Common myeloid progenitor, CD34-positive (primary cell): ENCODE data around the gene PRKCE.
"Not testable (repeated sequence)": the region's sequence is repeated elsewhere in the genome, so short reads cannot be mapped to it uniquely, and the experiment has no call there.

ENCODE experiments used
- CTCF ChIA-PET: fragments of 350-600 bp; sonication (Branson Sonifier 250); formaldehyde crosslinking; loops from one replicate; lab custom pipeline; 2021; ENCODE audit warnings: antibody characterized with exemption; lab: Charles Lee
- POLR2A ChIA-PET: fragments of 350-600 bp; sonication (Branson Sonifier 250); formaldehyde crosslinking; loops from one replicate; lab custom pipeline; 2021; ENCODE audit warnings: antibody characterized with exemption; lab: Charles Lee
- DNase-seq, 3 donors: peaks; one replicate each; pipeline versions ENCODE4 v3.0.0 to v3.0.0-alpha.2; 2013
- H3K27ac ChIP-seq, 2 experiments: 1 replicate in 1 of 2; 2 replicates in 1 of 2; pipeline ENCODE4 v1.7.0; 2013; ENCODE audit warnings: inconsistent platforms in 2 of 2, low read length in 2 of 2, mild to moderate bottlenecking in 2 of 2, low read depth in 1 of 2, moderate library complexity in 1 of 2; ENCODE audit not compliant: severe bottlenecking in 2 of 2, insufficient read depth in 1 of 2, poor library complexity in 1 of 2
- H3K27me3 ChIP-seq, 5 experiments: replicated peaks in 2 of 5; 1 replicate in 3 of 5; 2 replicates in 2 of 5; pipeline versions ENCODE4 v1.6.1 to v1.7.0; 2013; ENCODE audit warnings: low read length in 4 of 5, mild to moderate bottlenecking in 2 of 5, moderate library complexity in 2 of 5, inconsistent platforms in 1 of 5; ENCODE audit not compliant: insufficient read depth in 5 of 5, control insufficient read depth in 4 of 5
- H3K36me3 ChIP-seq, 4 experiments: 1 replicate in 2 of 4; 2 replicates in 2 of 4; pipeline versions ENCODE4 v1.6.1 to v1.7.0; 2013; ENCODE audit warnings: low read length in 3 of 4, control low read depth in 1 of 4, mild to moderate bottlenecking in 1 of 4; ENCODE audit not compliant: control insufficient read depth in 4 of 4, insufficient read depth in 4 of 4
- H3K4me1 ChIP-seq, 4 experiments: 1 replicate in 3 of 4; 2 replicates in 1 of 4; pipeline versions ENCODE4 v1.6.1 to v1.7.1; 2013; ENCODE audit warnings: low read length in 3 of 4, mild to moderate bottlenecking in 3 of 4, control low read depth in 1 of 4, inconsistent platforms in 1 of 4, moderate library complexity in 1 of 4; ENCODE audit not compliant: control insufficient read depth in 4 of 4, insufficient read depth in 4 of 4; ENCODE audit errors: control extremely low read depth in 1 of 4
- H3K4me3 ChIP-seq, 7 experiments: 1 replicate in 4 of 7; 2 replicates in 3 of 7; pipeline versions ENCODE4 v1.5.1 to v1.7.0; 2013; ENCODE audit warnings: mild to moderate bottlenecking in 7 of 7, low read length in 6 of 7, moderate library complexity in 6 of 7, inconsistent platforms in 2 of 7, low read depth in 2 of 7, control low read depth in 1 of 7; ENCODE audit not compliant: insufficient read depth in 4 of 7, control insufficient read depth in 1 of 7; ENCODE audit errors: extremely low read depth in 1 of 7
- H3K9me3 ChIP-seq, 5 experiments: 1 replicate in 4 of 5; 2 replicates in 1 of 5; pipeline versions ENCODE4 v1.6.1 to v1.7.1; 2013; ENCODE audit warnings: low read length in 4 of 5, mild to moderate bottlenecking in 2 of 5, inconsistent platforms in 1 of 5, low read depth in 1 of 5, moderate library complexity in 1 of 5; ENCODE audit not compliant: control insufficient read depth in 4 of 5, insufficient read depth in 2 of 5; ENCODE audit errors: control extremely low read depth in 1 of 5
- WGBS: methylation state at CpG from one replicate; pipeline ENCODE4 v1.1.5; 2013; ENCODE audit not compliant: insufficient coverage; 5-methylcytosine and 5-hydroxymethylcytosine counted together

PRKCE gene

GRCh38 chr2:46210063-46210462 lies 558.6 kb downstream of the PRKCE start:
- ChIA-PET POLR2A (no interaction called here), CTCF (interaction anchor here (1.5 kb wide), 1 partner anchor 8 kb away, joined by 5 read pairs; no protein-coding TSS in a partner anchor)
- no CpG with 5 or more reads among the region's 1 CpG for WGBS
- peaks cover 0 to 21% (median 8%) of the 10 kb centered on the region in 5 experiments for H3K9me3 ChIP-seq
- no peak overlapping the region for H3K27ac ChIP-seq
- no peaks in the 10 kb centered on the region for H3K36me3 ChIP-seq
- H3K27me3 ChIP-seq: no peaks in the 10 kb centered on the region
- no peak for DNase-seq
- H3K4me1 ChIP-seq: peaks cover 0 to 7% (median under 1%) of the 10 kb centered on the region in 4 experiments
- H3K4me3 ChIP-seq: no peak overlapping the region

- WGBS: no CpG with 5 or more reads among the region's 1 CpG
- ChIA-PET POLR2A (no interaction called here), CTCF (interaction anchor here (0.8 to 1.2 kb wide), 2 partner anchors 9 to 156 kb away, joined by 3 to 4 read pairs; no protein-coding TSS in a partner anchor)
- Histone ChIP-seq H3K4me3 (no peak overlapping the region), H3K27ac (no peak overlapping the region), H3K9me3 (peaks cover 2 to 34% (median 14%) of the 10 kb centered on the region in 5 experiments), H3K4me1 (peaks cover 0 to 2% (median 0%) of the 10 kb centered on the region in 4 experiments), H3K36me3 (no peaks in the 10 kb centered on the region), H3K27me3 (no peaks in the 10 kb centered on the region)
- no peak for DNase-seq
Observed at GRCh38 chr2:46211461-46211860, 560.0 kb downstream of the PRKCE start.

- POLR2A ChIA-PET: no interaction called here
- H3K27ac ChIP-seq: no peak overlapping the region
Observed at GRCh38 chr2:46213906-46214305, 562.4 kb downstream of the PRKCE start.

GRCh38 chr2:46216213-46216612 lies 564.7 kb downstream of the PRKCE start:
- no peak overlapping the region for H3K4me3 ChIP-seq
- no peak overlapping the region for H3K27ac ChIP-seq
- ChIA-PET CTCF (interaction anchor here (1.0 kb wide), 1 partner anchor 11 kb away, joined by 3 read pairs; no protein-coding TSS in a partner anchor), POLR2A (no interaction called here)
- H3K27me3 ChIP-seq: no peaks in the 10 kb centered on the region
- no peaks in the 10 kb centered on the region for H3K4me1 ChIP-seq
- no peaks in the 10 kb centered on the region for H3K36me3 ChIP-seq
- no peak for DNase-seq
- WGBS: no CpG with 5 or more reads among the region's 1 CpG
- peaks cover 0 to 39% (median 16%) of the 10 kb centered on the region in 5 experiments for H3K9me3 ChIP-seq

More at GRCh38 chr2:46213906-46214305, 562.4 kb downstream of the PRKCE start:
- no peak for DNase-seq
- Histone ChIP-seq H3K36me3 (no peaks in the 10 kb centered on the region), H3K9me3 (peaks cover 6 to 42% (median 16%) of the 10 kb centered on the region in 5 experiments), H3K4me1 (no peaks in the 10 kb centered on the region), H3K4me3 (no peak overlapping the region), H3K27me3 (no peaks in the 10 kb centered on the region)
- WGBS: 100% methylated on average over 1 of the region's 2 CpGs
- CTCF ChIA-PET: no interaction called here

GRCh38 chr2:46223514-46223913 lies 572.0 kb downstream of the PRKCE start:
- H3K27me3 ChIP-seq, POLR2A ChIA-PET: not testable (repeated sequence)
- WGBS: no CpG with 5 or more reads among the region's 1 CpG

GRCh38 chr2:46225150-46225625 lies 573.7 kb downstream of the PRKCE start:
- WGBS: 83% methylated on average over 1 of the region's 2 CpGs
- Histone ChIP-seq H3K36me3 (no peaks in the 10 kb centered on the region), H3K4me3 (no peak overlapping the region), H3K27me3 (no peaks in the 10 kb centered on the region), H3K9me3 (peaks cover 0 to 4% (median 0%) of the 10 kb centered on the region in 5 experiments), H3K27ac (no peak overlapping the region), H3K4me1 (peaks cover 0 to 28% (median 14%) of the 10 kb centered on the region in 4 experiments)
- POLR2A ChIA-PET: interaction anchor here (0.7 kb wide), 1 partner anchor 34 kb away, joined by 3 read pairs; no protein-coding TSS in a partner anchor
- no peak for DNase-seq
- CTCF ChIA-PET: no interaction called here

More at GRCh38 chr2:46223514-46223913, 572.0 kb downstream of the PRKCE start:
- H3K36me3 ChIP-seq, H3K27ac ChIP-seq, H3K4me3 ChIP-seq, CTCF ChIA-PET: not testable (repeated sequence)
- H3K9me3 ChIP-seq: peaks cover 0 to 11% (median 6%) of the 10 kb centered on the region in 5 experiments
- peak; percentile 25 to 82 (median 63) for DNase-seq
- peaks cover 0 to 18% (median 4%) of the 10 kb centered on the region in 4 experiments for H3K4me1 ChIP-seq

- Histone ChIP-seq H3K4me1 (peaks cover 0 to 34% (median 16%) of the 10 kb centered on the region in 4 experiments), H3K4me3 (no peak overlapping the region), H3K27me3 (no peaks in the 10 kb centered on the region), H3K27ac (no peak overlapping the region), H3K9me3 (peaks cover 0 to 4% (median 0%) of the 10 kb centered on the region in 5 experiments), H3K36me3 (no peaks in the 10 kb centered on the region)
- DNase-seq: no peak
- ChIA-PET CTCF (no interaction called here), POLR2A (interaction anchor here (0.7 kb wide), 1 partner anchor 33 kb away, joined by 3 read pairs; no protein-coding TSS in a partner anchor)
- 100% methylated on average over 1 of the region's 1 CpG for WGBS
Observed at GRCh38 chr2:46225730-46226129, 574.3 kb downstream of the PRKCE start.
